Activated CD4-positive, alpha-beta T cell treated with anti-CD3 and anti-CD28 coated beads for 36 hours (primary cell): ENCODE data around the gene GRPEL2. TPM values are rescaled to one million over a fixed set of nuclear protein-coding genes. Genes with fewer than 3 reads are reported as not detected.
A peak's percentile ranks its signal among the peaks of the same experiment; 100 is the strongest.

Experiments used
- ATAC-seq: fragments of 200-7000 bp; cut with Tn5 transposase; one replicate; pipeline ENCODE4 v1.10.0; 2021; ENCODE audit warnings: mild to moderate bottlenecking, moderate library complexity
- CTCF ChIA-PET: fragments of 350-600 bp; sonication (Branson Sonifier 250); formaldehyde crosslinking; loops from one replicate; lab custom pipeline; 2021; ENCODE audit warnings: antibody characterized with exemption; lab: Charles Lee
- POLR2A ChIA-PET: fragments of 350-600 bp; sonication (Branson Sonifier 250); formaldehyde crosslinking; loops from one replicate; lab custom pipeline; 2021; ENCODE audit warnings: antibody characterized with exemption, inconsistent platforms; lab: Charles Lee
- DNase-seq: peaks from one replicate; pipeline ENCODE4 v3.0.0-alpha.2; 2020
- H3K27ac Mint-ChIP-seq: one replicate; pipeline ENCODE4 v1.8.0; 2021; ENCODE audit warnings: mixed read lengths
- H3K27me3 Mint-ChIP-seq: one replicate; pipeline ENCODE4 v1.8.0; 2021; ENCODE audit warnings: mixed read lengths
- H3K36me3 Mint-ChIP-seq: one replicate; pipeline ENCODE4 v1.8.0; 2021; ENCODE audit warnings: low read depth, mixed read lengths
- H3K4me1 Mint-ChIP-seq: one replicate; pipeline ENCODE4 v1.8.0; 2021; ENCODE audit warnings: mixed read lengths
- H3K4me3 Mint-ChIP-seq: one replicate; pipeline ENCODE4 v1.8.0; 2021; ENCODE audit warnings: mild to moderate bottlenecking, moderate library complexity, mixed read lengths
- H3K9me3 Mint-ChIP-seq: one replicate; pipeline ENCODE4 v1.8.0; 2021; ENCODE audit warnings: low read depth, mixed read lengths
- intact Hi-C, 2 experiments: fragments of 100-400 bp; cut with DNase I in 1 of 2; cut with micrococcal nuclease in 1 of 2; formaldehyde crosslinking; loops; one replicate each; pipeline versions ENCODE4 v1.14.2 to v1.15.1; 2022 to 2024; cut with DNase I, micrococcal nuclease
- total RNA-seq, 2 experiments: library from RNA; stranded (reverse); gene quantifications; one replicate each; pipeline ENCODE4 v1.2.3, GENCODE V29; 2021

Gene GRPEL2, protein sequence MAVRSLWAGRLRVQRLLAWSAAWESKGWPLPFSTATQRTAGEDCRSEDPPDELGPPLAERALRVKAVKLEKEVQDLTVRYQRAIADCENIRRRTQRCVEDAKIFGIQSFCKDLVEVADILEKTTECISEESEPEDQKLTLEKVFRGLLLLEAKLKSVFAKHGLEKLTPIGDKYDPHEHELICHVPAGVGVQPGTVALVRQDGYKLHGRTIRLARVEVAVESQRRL
- total RNA-seq = 10 to 100 TPM; 27.1 to 37.2 TPM

DNA sequence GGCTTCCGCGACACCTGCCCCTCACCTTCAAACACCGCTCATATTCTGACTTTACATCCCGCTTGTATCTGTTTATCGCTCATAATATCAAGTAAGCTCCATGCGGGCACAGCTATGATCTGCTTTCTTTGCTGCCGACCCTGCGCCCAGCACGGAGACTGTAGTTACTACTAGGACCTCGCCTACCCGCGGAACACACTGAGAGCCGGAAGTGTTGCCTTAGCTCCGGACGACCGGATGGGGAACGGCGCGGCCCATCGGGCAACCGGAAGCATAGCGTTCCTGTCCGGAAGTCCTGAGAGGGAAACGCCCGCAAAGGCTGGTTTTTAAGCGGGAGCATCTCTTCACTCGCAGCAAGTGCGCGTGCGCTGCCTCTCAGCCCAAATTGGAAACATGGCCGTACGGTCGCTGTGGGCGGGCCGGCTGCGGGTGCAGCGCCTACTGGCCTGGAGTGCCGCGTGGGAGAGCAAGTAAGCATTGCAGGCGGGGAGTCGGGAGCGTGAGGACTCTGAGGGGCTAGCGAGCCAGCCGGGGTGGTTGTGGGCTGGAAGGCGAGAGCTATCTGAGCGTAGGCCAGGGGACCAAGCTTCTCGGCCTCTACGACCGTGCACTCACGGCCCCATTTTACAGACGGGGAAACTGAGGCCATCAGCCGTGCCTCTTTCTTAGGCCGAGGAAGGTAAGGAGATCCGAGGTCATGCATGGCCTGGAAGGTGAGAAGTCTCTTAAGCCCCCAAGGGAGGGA lies at the start of gene GRPEL2:
Gene GRPEL2 (plus strand): TSS at position 353 of the 745 bp plus-strand sequence. CDS start 41 bp downstream, at position 394.
- ChIA-PET CTCF (interaction anchor here (0.7 to 3.2 kb wide), 13 partner anchors 8 to 576 kb away, joined by 3 to 12 read pairs (median 4); partner anchors contain the start of genes CSNK1A1 and PCYOX1L), POLR2A (interaction anchor here (1.0 to 3.2 kb wide), 5 partner anchors 8 to 206 kb away, joined by 3 to 22 read pairs (median 6); partner anchors contain the start of genes CSNK1A1 and PCYOX1L)
- Mint-ChIP-seq H3K27me3 (no peaks in the 10 kb centered on the region), H3K36me3 (peaks cover 44% of the 10 kb centered on the region), H3K27ac (peak within 1 kb of the TSS; percentile 99), H3K4me1 (peaks cover 49% of the 10 kb centered on the region), H3K9me3 (no peaks in the 10 kb centered on the region), H3K4me3 (peak within 1 kb of the TSS; percentile 96)
- intact Hi-C loops = loop anchor here (1.0 to 5.0 kb wide), 6 partner anchors 12 to 1012 kb away; partner anchors contain the start of genes CSNK1A1 (in 2 of the 2), FBXO38 (in 2 of the 2), HMGXB3 (in 1 of the 2) and TCOF1 (in 1 of the 2)
- DNase-seq (peak; percentile 97), ATAC-seq (peak; percentile 89)

DNA sequence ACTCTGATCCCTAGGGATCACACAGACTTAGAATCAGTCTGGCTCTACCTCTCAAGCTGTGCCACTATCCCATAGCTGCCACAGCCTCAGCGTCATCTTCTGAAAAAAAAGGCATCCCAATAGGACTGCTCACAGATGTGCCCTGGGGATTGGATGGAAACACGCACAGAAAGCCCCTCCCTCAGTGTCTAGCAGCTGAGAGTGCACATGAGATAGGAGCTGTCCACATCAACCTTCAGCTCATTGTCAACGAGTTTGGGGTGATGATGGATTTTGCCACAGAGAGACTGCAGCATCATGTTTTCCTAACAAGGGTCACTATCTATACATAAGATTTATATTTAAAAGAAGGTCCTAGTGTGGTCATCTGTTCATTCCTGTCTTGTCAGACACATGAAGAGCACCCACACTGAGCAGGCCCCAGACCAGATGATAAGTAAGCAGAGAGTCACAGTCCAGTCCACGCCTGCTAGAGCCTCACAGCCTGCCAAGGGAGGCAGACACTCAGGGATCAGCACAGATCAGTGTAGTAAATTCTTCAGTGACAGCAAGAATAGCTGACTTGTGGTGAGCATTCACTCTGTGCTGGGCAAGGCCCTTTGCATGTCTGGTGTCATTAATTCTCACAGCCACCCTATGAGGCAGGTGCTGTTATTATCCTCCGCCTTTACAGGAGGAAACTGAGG lies 47.8 kb upstream of the GRPEL2 start:
- ChIA-PET POLR2A (interaction anchor here (1.0 kb wide), 1 partner anchor 70 kb away, joined by 4 read pairs; no protein-coding TSS in a partner anchor), CTCF (interaction anchor here (1.0 to 3.5 kb wide), 6 partner anchors 9 to 183 kb away, joined by 3 to 13 read pairs (median 3); no protein-coding TSS in a partner anchor)
- H3K36me3 Mint-ChIP-seq = no peaks in the 10 kb centered on the region
- intact Hi-C loops = no loop called here
- H3K27me3 Mint-ChIP-seq = no peaks in the 10 kb centered on the region
- no peak for DNase-seq
- no peak overlapping the region for H3K4me3 Mint-ChIP-seq
- H3K4me1 Mint-ChIP-seq = peaks cover 46% of the 10 kb centered on the region
- ATAC-seq = no peak
- no peaks in the 10 kb centered on the region for H3K9me3 Mint-ChIP-seq
- H3K27ac Mint-ChIP-seq = no peak overlapping the region

DNA sequence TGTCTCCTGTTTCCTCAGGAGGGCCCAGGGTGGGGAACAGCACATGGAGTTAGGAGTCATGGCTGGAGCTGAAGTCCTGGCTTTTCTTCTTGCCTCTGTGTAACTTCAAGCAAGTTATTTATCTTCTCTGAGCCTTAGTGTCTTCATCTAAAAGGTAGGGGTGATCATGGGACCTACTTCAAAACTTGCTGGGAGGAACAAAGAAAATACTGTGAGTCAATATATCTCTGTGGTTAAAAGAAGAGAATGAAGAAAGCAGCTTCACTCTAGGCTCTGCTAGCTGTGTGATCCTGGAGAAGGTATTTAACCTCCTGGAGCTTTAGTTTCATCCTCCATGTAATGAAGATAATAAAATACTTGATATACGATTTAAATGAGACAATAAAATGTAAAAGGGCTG lies 47.1 kb upstream of the GRPEL2 start:
- POLR2A ChIA-PET = interaction anchor here (1.0 kb wide), 2 partner anchors 61 to 70 kb away, joined by 4 read pairs; no protein-coding TSS in a partner anchor
- intact Hi-C loops = no loop called here
- H3K27me3 Mint-ChIP-seq = no peaks in the 10 kb centered on the region
- ATAC-seq = peak; percentile 79
- no peaks in the 10 kb centered on the region for H3K36me3 Mint-ChIP-seq
- H3K4me3 Mint-ChIP-seq = no peak overlapping the region
- no peak overlapping the region for H3K27ac Mint-ChIP-seq
- H3K4me1 Mint-ChIP-seq = peaks cover 46% of the 10 kb centered on the region
- no peaks in the 10 kb centered on the region for H3K9me3 Mint-ChIP-seq
- DNase-seq = no peak
- CTCF ChIA-PET = interaction anchor here (1.0 to 3.5 kb wide), 5 partner anchors 29 to 183 kb away, joined by 3 to 13 read pairs (median 5); no protein-coding TSS in a partner anchor

DNA sequence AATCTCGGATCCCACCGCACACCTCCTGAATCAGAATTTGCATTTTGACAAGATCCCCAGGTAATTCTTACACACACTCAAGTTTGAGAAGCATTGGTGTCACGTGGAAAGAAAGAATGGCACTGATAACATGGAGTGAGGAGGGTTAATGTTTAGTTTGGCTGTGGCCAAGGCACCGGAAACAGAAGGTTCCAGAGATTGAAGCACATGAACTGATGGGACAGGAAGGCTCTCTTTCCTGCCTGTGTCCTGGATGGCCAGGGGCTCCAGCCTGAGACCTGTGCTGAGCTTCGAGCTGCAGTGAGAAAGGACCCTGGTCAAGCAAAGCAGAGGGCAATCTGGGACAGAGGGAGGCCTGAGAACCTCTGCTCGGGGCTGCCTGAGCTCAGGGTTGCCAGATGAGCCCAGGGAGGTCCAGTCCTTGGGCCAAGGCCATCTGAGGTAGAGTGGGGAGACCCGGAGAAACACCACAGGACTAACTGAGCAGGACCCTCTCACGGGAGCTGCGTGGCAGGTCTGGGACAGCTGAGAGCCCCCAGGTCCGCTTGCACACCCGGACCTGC lies 46.4 kb upstream of the GRPEL2 start:
- Mint-ChIP-seq H3K27me3 (no peaks in the 10 kb centered on the region), H3K9me3 (no peaks in the 10 kb centered on the region), H3K4me1 (peaks cover 46% of the 10 kb centered on the region), H3K27ac (no peak overlapping the region), H3K36me3 (no peaks in the 10 kb centered on the region), H3K4me3 (no peak overlapping the region)
- DNase-seq (no peak), ATAC-seq (no peak)
- intact Hi-C loops = no loop called here
- ChIA-PET POLR2A (interaction anchor here (1.0 kb wide), 2 partner anchors 60 to 69 kb away, joined by 4 read pairs; no protein-coding TSS in a partner anchor), CTCF (interaction anchor here (0.7 to 3.5 kb wide), 5 partner anchors 72 to 184 kb away, joined by 3 to 13 read pairs (median 3); no protein-coding TSS in a partner anchor)

DNA sequence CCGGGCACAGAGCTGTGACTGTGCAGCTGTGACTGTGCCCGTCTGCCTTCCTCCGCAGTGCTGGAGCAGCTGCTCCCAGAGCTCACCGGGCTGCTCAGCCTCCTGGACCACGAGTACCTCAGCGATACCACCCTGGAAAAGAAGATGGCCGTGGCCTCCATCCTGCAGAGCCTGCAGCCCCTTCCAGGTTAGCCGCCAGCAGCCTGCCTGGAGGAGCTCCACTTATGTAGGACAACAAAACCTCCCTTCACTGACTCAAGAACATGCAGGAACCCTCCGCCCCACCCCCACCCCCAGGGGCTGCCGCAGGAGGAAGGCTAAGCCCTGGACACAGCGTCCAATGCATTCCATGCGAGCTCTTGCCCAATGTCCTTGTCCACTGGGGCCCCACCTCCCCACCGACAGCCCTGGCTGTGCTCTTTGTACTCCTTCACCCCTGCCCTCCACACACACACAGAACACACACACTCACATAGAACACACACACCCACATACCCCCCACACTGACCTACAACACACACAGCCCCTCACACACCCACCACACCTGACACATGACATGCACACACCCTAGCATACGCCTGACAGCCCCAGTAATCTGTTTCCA lies 45.7 kb upstream of the GRPEL2 start:
- ATAC-seq = no peak
- CTCF ChIA-PET = interaction anchor here (0.7 to 3.5 kb wide), 2 partner anchors 72 to 182 kb away, joined by 3 to 13 read pairs; no protein-coding TSS in a partner anchor
- H3K27me3 Mint-ChIP-seq = peaks cover 2% of the 10 kb centered on the region
- peaks cover 45% of the 10 kb centered on the region for H3K4me1 Mint-ChIP-seq
- H3K27ac Mint-ChIP-seq = no peak overlapping the region
- POLR2A ChIA-PET = no interaction called here
- H3K9me3 Mint-ChIP-seq = no peaks in the 10 kb centered on the region
- no peak for DNase-seq
- H3K36me3 Mint-ChIP-seq = no peaks in the 10 kb centered on the region
- intact Hi-C loops = no loop called here
- H3K4me3 Mint-ChIP-seq = no peak overlapping the region

DNA sequence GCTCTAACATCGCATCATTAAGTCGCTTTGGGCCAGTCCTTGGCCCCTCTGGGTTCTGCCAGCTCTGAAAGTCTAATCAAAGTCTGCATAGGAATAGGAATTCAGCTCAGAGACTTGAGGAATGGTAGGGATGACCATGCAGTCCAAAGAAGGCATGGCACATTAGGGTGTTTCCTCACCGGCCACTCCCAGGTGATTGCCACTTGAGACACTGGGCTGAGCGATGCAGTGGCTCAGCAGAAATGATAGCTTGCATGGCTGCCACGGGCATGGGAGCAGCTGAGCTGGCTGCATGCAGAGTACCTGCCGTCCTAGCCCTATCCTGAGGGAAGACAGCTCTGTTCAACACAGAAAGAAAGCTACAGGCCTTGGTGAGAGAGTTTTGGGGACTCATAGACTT lies 44.9 kb upstream of the GRPEL2 start:
- peaks cover 2% of the 10 kb centered on the region for H3K27me3 Mint-ChIP-seq
- ChIA-PET POLR2A (no interaction called here), CTCF (no interaction called here)
- no peak overlapping the region for H3K27ac Mint-ChIP-seq
- DNase-seq (no peak), ATAC-seq (no peak)
- no peaks in the 10 kb centered on the region for H3K9me3 Mint-ChIP-seq
- H3K36me3 Mint-ChIP-seq = no peaks in the 10 kb centered on the region
- intact Hi-C loops = no loop called here
- H3K4me3 Mint-ChIP-seq = no peak overlapping the region
- H3K4me1 Mint-ChIP-seq = peaks cover 36% of the 10 kb centered on the region

DNA sequence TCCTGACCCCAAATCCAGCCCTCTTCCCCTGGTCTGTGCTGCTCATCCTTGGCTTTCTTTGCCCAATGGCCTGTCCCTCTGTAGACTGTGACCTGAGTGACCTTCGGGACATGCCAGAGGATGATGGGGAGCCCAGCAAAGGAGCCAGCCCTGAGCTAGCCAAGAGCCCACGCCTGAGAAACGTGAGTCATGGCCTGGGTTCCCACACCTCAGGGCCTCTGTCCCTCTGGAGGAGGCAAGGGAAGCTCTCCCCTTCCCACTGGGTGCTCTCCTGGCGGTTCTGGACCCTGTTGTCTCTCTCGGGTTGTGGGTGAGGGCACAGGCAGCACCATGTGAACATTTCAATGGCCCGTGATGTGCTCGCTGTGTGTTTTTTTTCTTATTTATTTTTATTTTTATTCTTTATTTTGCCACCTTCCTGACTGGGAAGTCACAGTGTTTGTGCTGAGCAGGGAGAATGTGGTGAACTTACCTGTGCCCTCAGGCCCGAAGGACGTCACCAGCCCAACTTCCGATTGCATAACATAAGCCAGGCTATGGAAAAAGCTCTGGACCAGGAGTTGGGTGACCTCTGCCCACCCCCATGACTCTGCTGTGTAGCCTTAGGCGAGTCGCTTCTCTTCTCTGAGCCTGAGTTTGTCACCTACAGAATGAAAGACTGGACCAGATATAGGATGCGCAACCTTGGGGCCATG lies 44.1 kb upstream of the GRPEL2 start:
- peaks cover 2% of the 10 kb centered on the region for H3K27me3 Mint-ChIP-seq
- intact Hi-C loops = no loop called here
- no peak for ATAC-seq
- H3K27ac Mint-ChIP-seq = no peak overlapping the region
- no peak overlapping the region for H3K4me3 Mint-ChIP-seq
- H3K36me3 Mint-ChIP-seq = no peaks in the 10 kb centered on the region
- no peaks in the 10 kb centered on the region for H3K9me3 Mint-ChIP-seq
- no peak for DNase-seq
- ChIA-PET CTCF (interaction anchor here (0.7 to 1.1 kb wide), 3 partner anchors 17 to 148 kb away, joined by 4 to 5 read pairs (median 4); no protein-coding TSS in a partner anchor), POLR2A (no interaction called here)
- peaks cover 30% of the 10 kb centered on the region for H3K4me1 Mint-ChIP-seq

DNA sequence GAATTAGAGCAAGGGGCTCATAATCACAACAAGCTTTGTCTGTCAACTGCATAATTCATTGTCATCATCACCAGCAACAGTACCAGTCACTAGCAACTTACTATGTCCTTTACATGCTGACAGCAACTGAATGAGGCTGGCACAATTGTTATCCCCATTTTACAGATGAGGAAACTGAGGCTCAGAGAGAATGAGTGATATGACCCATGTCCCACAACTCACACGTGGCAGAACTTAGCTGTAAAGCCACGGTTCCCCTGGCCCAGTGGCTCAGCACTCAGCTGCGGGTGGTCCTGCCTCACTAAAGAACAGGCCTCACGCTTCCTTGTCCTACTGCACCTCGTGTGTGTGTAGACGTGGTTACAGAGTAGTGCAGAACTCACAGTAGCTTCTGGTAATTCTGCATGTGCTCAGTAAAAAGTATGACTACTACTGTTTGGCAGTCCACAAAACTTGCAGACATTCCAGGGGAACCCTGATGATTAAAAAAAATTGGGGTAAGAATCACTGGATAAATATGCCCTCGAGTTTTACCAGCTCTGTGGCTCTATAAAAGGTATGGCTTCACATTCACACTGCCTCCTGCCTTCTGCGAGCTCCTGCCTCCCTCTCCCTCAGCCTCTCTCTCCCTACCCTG lies 43.4 kb upstream of the GRPEL2 start:
- no peak overlapping the region for H3K4me3 Mint-ChIP-seq
- H3K9me3 Mint-ChIP-seq = no peaks in the 10 kb centered on the region
- H3K27me3 Mint-ChIP-seq = peaks cover 2% of the 10 kb centered on the region
- no peak overlapping the region for H3K27ac Mint-ChIP-seq
- intact Hi-C loops = no loop called here
- no peaks in the 10 kb centered on the region for H3K36me3 Mint-ChIP-seq
- ChIA-PET CTCF (interaction anchor here (0.7 to 1.1 kb wide), 4 partner anchors 16 to 149 kb away, joined by 3 to 5 read pairs (median 4); no protein-coding TSS in a partner anchor), POLR2A (no interaction called here)
- ATAC-seq (no peak), DNase-seq (no peak)
- H3K4me1 Mint-ChIP-seq = peaks cover 25% of the 10 kb centered on the region

DNA sequence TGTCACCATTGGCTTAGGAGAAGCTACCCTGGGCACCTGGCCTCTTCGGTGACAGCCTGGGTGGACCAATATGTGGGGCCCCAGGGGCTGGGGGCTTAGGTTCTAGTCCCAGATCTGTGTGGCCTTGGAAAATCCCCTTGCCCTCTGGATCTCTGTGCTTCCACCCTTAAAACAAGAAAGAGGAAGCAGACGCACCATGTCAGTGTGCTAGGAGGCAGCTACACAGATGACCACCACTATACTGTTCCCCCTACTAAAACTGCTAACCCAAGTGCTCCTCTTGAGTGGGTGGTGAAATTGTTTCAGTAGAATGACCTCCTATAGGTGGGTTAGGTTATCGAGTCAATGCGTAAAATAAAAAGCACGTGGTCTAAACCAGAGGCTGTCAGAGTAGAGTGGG lies 42.7 kb upstream of the GRPEL2 start:
- intact Hi-C loops = no loop called here
- H3K4me1 Mint-ChIP-seq = peaks cover 20% of the 10 kb centered on the region
- POLR2A ChIA-PET = no interaction called here
- H3K4me3 Mint-ChIP-seq = no peak overlapping the region
- H3K9me3 Mint-ChIP-seq = no peaks in the 10 kb centered on the region
- CTCF ChIA-PET = interaction anchor here (0.6 to 1.0 kb wide), 2 partner anchors 65 to 71 kb away, joined by 3 read pairs; no protein-coding TSS in a partner anchor
- H3K36me3 Mint-ChIP-seq = no peaks in the 10 kb centered on the region
- peaks cover 2% of the 10 kb centered on the region for H3K27me3 Mint-ChIP-seq
- no peak overlapping the region for H3K27ac Mint-ChIP-seq
- no peak for ATAC-seq
- no peak for DNase-seq
